ENCODE data around the gene TAGAP.
A peak's percentile ranks its signal among the peaks of the same experiment; 100 is the strongest.
"Not testable (repeated sequence)": the region's sequence is repeated elsewhere in the genome, so short reads cannot be mapped to it uniquely, and the experiment has no call there.

The TAGAP gene

DNA sequence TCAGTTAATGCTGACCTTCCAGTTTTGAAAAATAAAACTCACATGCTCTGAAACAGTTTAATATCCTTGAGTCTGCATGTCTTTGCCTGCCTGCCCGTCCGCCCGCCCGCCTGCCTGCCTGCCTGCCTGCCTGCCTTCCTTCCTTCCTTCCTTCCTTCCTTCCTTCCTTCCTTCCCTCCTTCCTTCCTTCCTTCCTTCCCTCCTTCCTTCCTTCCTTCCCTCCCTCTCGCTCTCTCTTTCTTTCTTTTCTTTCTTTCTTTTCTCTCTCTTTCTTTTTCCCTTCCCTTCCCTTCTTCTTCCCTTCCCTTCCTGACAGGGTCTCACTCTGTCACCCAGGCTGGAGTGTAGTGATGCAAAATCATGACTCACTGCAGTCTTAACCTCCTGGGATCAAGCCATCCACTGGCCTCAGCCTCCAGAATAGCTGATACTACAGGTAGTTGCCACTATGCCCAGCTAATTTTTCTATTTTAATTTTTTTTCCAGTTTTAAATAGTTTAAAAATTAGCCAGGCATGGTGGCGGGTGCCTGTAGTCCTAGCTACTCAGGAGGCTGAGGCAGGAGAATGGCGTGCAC is 34.7 kb downstream of the TAGAP start:
- DNase-seq (ENCODE audit: low spot score): not testable (repeated sequence)

DNA sequence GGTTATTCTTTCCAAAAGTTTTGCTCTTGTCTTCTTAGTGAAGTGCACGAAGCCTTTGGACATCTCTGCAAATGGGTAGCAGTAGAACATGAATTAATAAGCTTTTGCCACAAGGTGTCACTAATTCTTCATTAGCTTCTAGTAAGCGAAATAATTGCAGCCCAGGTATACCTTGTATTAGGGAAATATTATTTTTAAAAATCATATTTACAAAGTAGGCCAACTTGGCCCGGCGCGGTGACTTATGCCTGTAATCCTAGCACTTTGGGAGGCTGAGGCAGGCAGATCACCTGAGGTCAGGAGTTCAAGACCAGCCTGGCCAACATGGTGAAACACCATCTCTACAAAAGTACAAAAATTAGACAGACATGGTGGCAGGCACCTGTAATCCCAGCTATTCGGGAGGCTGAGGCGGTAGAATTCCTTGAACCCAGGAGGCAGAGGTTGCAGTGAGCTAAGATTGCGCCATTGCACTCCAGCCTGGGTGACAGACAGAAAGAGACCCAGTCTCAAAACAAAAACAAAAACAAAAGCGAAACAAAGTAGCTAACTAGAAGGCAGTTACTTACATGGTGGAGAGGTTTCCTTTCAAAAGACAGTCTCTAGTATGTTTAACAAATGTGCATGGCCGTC is 36.0 kb downstream of the TAGAP start:
- no peak for DNase-seq (ENCODE audit: low spot score)

DNA sequence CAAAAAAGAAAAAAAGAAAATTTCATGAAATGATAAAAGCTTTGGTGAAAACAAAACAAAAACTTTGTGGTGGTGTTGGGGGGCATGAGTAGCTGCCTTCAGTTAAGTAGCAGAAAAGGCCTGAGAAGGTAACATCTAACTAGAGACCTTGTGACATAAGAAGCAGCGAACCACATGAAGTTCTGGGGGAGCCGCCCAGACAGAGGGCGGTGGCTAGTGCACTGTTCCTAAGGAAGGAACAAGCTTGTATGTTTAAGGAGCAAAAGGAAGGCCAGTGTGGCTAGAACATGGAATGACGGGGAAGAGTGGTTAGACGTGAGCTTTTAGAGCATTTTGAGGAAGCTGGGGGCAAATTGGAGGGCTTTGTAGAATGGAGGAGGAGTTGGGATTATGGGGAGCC is 37.3 kb downstream of the TAGAP start:
- DNase-seq (ENCODE audit: low spot score): no peak

DNA sequence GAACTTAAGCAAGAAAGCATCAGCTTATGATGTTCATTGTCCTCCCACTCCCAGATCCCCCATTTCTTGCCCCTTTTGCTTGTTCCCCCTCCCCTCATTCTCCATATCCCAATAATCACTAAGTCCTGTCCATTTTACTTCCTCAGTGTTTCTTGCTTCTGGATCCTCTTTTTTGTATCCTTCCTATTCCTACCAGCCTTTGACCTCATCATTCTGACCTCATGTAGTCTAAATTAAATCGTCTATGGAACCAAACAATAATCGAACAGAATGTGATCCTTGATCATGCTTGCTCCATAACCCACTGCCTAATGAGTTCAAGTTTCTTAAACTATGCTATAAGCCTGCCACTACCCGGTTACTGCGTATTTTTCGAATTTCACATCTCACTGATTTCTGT is 39.4 kb downstream of the TAGAP start:
- DNase-seq (ENCODE audit: low spot score): no peak

DNA sequence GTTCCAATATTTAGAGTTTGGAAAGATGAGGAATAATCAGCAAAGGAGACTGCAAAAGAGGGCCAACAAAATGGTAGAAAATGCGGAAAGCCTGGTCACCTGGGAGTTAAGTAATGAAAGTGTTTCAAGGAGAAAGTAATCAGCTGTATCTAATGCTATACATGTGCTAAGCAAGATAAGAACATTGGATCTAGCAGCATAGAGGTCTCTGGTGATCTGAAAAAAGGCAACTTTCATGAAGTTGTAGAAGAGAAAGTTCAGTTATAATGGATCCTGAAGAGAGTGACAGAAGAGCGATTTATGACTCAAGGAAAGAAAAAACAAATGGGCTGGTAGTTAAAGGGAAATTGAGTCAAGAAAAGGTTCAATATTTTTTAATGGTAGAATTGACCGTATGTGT is 40.2 kb downstream of the TAGAP start:
- DNase-seq (ENCODE audit: low spot score): no peak

DNA sequence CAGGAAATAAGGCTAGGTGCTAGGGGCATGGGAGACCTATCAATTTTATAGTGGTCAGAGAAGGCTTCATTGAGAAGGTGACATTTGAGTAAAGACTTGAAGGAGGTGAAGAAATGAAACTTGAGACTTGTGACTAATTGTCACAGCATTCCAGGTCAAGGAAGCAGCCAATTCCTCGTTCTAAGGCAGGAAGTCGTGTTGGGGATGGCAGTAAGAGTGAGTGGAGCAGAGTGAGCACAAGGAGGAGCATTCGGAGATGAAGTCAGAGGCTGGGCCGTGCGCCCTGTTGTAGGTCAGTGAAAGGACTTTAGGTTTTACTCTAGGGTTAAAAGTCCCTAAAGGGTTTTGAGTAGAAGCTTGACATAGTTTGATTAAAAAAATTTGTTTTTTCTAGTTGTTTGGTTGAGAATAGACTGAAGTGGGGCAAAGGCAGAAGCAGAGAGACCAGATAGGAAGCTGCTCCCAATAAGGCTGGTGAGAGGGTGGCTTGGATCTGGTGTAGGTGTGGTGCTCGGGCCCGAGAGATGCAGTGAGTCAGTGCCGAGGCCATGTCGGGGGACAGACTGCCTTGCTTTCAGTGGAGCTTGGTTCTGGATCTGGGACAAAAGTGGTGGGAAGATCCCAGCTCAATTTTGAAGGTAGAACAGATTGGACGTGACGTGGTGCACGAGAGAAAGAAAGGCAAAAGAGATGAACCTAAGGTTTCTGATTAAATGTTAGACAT is 42.2 kb downstream of the TAGAP start:
- DNase-seq (ENCODE audit: low spot score): no peak

DNA sequence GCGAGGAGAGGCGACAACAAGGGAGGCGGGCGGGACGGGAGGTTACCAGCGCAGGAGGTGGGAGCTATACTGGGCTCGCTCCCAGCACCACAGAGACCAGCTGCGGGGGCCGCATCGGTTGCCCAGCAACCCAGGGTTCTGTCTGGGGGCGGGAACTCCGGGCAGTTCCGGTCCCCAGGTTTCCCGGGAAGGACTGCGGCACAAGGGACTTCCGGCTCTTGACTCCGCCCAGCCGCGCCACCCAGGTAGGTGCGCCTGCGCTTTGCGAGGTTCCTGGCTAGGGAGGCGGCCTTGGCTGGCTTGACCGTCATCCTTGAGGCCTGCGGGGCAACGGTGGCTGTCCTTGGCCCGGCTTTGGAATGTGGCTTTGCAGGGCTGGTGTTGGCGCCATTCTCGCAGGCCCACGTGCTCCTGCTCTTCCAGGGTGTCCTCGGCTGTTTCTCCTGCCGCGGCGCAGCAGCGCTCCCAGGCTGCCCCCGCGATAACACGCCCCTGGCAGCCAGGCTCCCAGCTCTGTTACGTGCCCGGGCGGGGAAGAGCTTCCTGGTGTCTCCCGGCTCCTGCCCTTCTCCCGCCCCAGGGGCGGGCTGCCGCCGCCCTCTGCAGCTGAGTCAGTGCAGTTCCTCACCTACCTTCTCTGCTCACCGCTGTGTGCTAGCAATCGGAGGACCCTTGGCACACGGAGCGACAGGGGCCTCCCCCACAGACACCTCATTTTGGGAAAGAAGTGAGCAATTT is 45.0 kb downstream of the TAGAP start, which contains the start of gene RSPH3:
Gene RSPH3 (minus strand): TSS at position 537 of the 738 bp plus-strand sequence. CDS start 652 bp downstream, outside the sequence.
- DNase-seq (ENCODE audit: low spot score): peak; percentile 96

DNA sequence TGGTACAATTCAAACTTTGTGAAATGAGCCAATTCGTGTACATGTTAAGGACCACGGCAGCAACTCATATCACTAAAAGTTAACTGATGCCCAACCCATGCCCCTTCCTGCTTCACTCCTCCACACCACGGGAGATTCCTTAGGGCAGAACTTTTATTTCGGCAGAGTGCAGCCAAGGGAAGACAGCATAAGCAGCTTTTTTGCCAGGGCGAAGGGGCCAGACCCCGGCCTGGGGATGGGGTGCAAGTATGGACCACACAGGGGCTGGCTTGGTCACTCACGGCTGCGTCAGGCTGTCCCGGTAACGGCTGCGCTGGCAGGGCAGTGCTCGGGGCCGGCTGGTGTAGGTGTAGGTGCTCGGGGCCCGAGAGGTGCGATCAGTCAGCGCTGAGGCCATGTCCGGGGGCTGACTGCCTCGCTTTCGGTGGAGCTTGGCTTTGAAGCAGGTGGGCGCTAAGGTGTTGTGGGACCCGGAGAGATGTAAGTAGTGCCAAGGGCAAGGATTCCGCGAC is 45.6 kb downstream of the TAGAP start:
- no peak for DNase-seq (ENCODE audit: low spot score)

DNA sequence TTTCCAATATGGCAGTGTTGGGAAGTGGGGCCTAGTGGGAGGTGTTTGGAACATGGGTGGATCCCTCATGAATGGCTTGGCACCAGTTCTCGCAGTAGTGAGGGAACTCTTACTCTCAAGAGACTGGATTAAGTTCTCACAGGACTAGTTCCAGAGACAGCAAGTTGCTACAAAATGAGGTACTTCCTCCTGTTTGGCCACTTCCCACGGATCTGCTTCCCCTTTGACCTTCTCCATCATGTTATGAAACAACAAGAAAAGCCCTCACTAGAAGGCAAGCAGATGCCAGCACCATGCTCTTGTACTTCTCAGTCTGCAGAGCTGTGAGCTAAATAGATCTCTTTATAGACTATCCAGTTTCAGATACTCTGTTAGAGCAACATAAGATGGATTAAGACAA is 47.9 kb downstream of the TAGAP start:
- no peak for DNase-seq (ENCODE audit: low spot score)

DNA sequence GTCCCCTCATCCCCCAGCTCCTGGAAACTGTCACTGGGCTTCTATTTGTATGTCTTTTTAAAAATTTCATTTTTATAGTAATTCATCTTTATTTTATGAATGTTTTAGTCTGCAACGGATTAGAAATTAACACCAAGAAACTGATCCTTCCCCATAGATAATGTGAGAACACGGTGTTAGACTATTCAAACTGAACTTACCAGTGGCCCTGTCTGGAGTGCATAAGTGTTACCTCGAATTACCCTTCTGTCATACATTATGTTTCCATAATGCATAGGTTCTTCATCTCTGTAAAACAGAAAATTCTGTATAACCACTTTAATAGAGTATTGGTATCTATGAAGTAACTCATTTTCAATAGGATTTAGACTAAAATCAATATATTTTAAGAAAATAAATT is 51.2 kb downstream of the TAGAP start:
- DNase-seq (ENCODE audit: low spot score): no peak

DNA sequence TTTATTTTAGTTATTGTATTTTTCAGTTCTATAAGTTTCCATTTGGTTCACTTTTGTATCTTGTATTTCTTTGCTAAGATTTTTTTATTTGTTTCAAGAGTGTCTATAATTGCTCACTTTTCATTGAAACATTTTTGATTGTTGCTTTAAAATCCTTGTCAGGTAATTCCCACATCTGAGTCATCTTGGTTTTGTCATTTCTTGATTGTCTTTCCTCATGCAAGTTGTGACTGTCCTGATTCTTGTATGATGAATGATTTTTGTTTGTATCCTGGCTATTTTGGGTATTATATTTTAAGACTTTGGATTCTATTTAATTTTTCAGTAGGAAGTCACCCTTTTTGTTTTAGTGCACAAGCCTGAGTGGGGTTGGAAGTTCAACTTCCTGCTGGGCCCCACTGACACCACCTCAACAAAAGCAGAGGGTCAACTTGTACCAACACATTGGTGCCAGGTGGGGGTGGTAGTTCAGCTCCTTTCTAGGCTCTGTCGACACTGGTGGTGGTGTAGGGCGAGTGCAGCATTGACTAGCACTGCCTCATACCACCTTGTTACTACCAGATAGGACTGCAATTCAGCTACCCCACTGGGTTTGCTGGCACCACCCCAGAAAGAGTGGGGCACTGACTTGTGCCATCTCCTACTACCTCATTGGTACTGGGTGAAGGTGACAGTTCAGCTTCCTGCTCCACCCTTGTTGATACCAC is 53.6 kb downstream of the TAGAP start:
- DNase-seq (ENCODE audit: low spot score): no peak

DNA sequence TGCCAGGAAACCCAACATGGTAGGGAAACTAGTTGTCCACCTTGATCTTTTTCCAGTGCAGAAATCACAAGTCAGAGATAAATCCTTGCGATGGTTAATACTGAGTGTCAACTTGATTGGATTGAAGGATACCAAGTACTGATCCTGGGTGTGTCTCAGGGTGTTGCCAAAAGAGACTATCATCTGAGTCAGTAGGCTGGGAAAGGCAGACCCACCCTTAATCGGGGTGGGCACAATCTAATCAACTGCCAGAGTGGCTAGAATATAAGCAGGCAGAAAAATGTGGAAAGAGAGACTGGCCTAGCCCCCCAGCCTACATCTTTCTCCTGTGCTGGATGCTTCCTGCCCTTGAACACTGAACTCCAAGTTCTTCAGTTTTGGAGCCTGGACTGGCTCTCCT is 55.1 kb downstream of the TAGAP start:
- DNase-seq (ENCODE audit: low spot score): not testable (repeated sequence)

DNA sequence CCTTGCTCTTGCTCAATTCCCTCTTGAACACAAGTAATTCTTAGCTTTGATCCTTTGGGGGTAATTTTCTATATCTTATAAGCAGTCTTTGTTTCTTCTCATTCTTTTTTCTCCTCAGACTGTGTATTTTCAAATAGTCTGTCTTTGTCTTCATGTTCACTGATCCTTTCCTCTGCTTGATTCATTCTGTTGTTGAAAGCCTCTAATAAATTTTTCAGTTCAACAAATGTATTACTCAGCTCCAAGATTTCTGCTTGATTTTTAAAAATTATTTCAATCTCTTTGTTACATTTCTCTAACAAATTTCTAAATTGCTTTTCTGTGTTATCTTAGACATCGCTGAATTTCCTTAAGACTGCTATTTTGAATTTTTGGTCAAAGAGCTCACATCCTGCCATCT is 56.3 kb downstream of the TAGAP start:
- DNase-seq (ENCODE audit: low spot score): no peak

DNA sequence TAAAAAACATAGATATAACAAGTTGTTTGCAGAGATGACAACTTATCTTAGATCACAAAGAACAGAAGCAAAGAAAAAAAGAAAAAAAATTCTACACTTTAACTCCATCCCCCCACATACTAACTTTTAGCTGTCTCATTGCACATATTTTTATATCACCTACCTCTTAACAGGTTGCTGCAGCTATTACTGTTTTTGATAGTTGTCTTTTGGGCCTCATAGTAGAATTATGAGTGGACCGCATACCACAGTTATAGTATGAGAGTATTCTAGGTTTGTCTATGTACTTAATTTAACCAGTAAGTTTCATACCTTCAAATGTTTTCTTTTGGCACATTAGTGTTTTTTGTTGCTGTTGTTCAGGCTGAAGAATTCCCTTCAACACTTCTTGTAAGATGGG is 57.1 kb downstream of the TAGAP start:
- DNase-seq (ENCODE audit: low spot score): no peak

Data from HuH-7 (cell line).